ENCODE data around the gene PCIF1.
"Not testable (repeated sequence)": the region's sequence is repeated elsewhere in the genome, so short reads cannot be mapped to it uniquely, and the experiment has no call there.

DNA sequence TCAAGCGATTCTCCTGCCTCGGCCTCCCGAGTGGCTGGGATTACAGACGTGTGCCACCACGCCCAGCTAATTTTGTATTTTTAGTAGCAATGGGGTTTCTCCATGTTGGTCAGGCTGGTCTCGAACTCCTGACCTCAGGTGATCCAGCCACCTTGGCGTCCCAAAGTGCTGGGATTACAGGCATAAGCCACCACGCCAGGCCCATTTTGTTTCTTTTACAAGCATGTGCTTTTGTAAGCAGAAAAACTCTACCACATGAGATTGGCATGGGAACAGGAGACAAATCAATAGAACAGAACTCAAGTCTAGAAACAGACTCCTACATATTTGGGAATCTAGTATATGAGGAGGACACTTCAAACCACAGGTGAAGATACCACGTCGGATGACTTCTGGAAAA, 21.8 kb downstream of the PCIF1 start:
- TF ChIP-seq, protein P1, sequence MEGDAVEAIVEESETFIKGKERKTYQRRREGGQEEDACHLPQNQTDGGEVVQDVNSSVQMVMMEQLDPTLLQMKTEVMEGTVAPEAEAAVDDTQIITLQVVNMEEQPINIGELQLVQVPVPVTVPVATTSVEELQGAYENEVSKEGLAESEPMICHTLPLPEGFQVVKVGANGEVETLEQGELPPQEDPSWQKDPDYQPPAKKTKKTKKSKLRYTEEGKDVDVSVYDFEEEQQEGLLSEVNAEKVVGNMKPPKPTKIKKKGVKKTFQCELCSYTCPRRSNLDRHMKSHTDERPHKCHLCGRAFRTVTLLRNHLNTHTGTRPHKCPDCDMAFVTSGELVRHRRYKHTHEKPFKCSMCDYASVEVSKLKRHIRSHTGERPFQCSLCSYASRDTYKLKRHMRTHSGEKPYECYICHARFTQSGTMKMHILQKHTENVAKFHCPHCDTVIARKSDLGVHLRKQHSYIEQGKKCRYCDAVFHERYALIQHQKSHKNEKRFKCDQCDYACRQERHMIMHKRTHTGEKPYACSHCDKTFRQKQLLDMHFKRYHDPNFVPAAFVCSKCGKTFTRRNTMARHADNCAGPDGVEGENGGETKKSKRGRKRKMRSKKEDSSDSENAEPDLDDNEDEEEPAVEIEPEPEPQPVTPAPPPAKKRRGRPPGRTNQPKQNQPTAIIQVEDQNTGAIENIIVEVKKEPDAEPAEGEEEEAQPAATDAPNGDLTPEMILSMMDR (IDR thresholded peaks at IDR 0.05), result not testable (repeated sequence)
- TF ChIP-seq POLR2A (IDR thresholded peaks at IDR 0.05), result not testable (repeated sequence)
